Ishikawa (cell line): ENCODE data around the gene CCDC93.

Source experiments
- CEBPB ChIP-seq: IDR thresholded peaks from 2 replicates; pipeline ENCODE4 v1.6.1; 2012
- CREB1 ChIP-seq: IDR thresholded peaks from 2 replicates; pipeline ENCODE4 v1.6.1; 2012; ENCODE audit warnings: low read depth
- EGR1 ChIP-seq: IDR thresholded peaks from 2 replicates; pipeline ENCODE4 v1.6.1; 2012
- EP300 ChIP-seq: IDR thresholded peaks from 2 replicates; pipeline ENCODE4 v1.6.1; 2012; ENCODE audit warnings: borderline replicate concordance
- FOXM1 ChIP-seq: IDR thresholded peaks from 2 replicates; pipeline ENCODE4 v1.6.1; 2012; ENCODE audit warnings: low read depth, borderline replicate concordance
- NFIC ChIP-seq: IDR thresholded peaks from 2 replicates; pipeline ENCODE4 v1.6.1; 2012
- RAD21 ChIP-seq: IDR thresholded peaks from 2 replicates; pipeline ENCODE4 v1.6.1; 2012; ENCODE audit warnings: low read depth
- TAF1 ChIP-seq: IDR thresholded peaks from 2 replicates; pipeline ENCODE4 v1.6.1; 2012; ENCODE audit warnings: low read depth, mild to moderate bottlenecking
- TCF12 ChIP-seq: IDR thresholded peaks from 2 replicates; pipeline ENCODE4 v1.6.1; 2012; ENCODE audit warnings: low read depth
- TEAD4 ChIP-seq: IDR thresholded peaks from 2 replicates; pipeline ENCODE4 v1.6.1; 2012
- YY1 ChIP-seq: IDR thresholded peaks from 2 replicates; pipeline ENCODE4 v1.6.1; 2012; ENCODE audit warnings: low read depth
- ZBTB7A ChIP-seq: IDR thresholded peaks from 2 replicates; pipeline ENCODE4 v1.6.1; 2012; ENCODE audit warnings: low read depth
- TF ChIP-seq, protein P1 (sequence below): IDR thresholded peaks from 2 replicates; pipeline ENCODE4 v1.6.1; 2012
- TF ChIP-seq, protein P2 (sequence below): IDR thresholded peaks from 2 replicates; pipeline ENCODE4 v1.6.1; 2012
- TF ChIP-seq, protein P3 (sequence below): IDR thresholded peaks from 2 replicates; pipeline ENCODE4 v1.6.1; 2012; ENCODE audit warnings: low read depth, mild to moderate bottlenecking

CCDC93 gene

DNA sequence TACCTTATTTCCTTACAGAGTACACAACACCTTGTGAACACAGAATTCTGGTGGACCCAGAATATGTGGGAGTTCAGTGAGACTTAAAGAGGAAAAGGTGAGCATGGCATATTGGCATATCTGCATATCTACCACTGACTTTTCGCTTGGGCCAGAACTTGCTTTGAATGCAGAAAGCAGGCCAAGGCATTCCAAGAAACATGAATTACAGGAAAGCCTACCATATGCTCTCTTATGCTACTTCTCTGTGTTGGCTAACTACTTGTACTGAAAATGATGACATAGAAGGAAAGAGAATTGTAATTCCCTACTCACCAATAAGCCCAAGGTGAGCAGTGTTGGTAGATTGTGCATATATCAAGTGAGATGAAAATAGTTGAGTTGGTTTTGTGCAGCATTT is 31.4 kb upstream of the CCDC93 start:
- no peak for TF ChIP-seq CREB1
- TF ChIP-seq NFIC = no peak
- TF ChIP-seq ZBTB7A = no peak
- TF ChIP-seq RAD21 = no peak
- TF ChIP-seq, protein P1, sequence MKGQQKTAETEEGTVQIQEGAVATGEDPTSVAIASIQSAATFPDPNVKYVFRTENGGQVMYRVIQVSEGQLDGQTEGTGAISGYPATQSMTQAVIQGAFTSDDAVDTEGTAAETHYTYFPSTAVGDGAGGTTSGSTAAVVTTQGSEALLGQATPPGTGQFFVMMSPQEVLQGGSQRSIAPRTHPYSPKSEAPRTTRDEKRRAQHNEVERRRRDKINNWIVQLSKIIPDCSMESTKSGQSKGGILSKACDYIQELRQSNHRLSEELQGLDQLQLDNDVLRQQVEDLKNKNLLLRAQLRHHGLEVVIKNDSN = no peak
- no peak for TF ChIP-seq TEAD4
- no peak for TF ChIP-seq TCF12
- no peak for TF ChIP-seq TAF1
- TF ChIP-seq YY1 = no peak
- no peak for TF ChIP-seq EP300
- no peak for TF ChIP-seq CEBPB
- no peak for TF ChIP-seq EGR1
- TF ChIP-seq, protein P2, sequence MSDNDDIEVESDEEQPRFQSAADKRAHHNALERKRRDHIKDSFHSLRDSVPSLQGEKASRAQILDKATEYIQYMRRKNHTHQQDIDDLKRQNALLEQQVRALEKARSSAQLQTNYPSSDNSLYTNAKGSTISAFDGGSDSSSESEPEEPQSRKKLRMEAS = no peak
- TF ChIP-seq, protein P3, sequence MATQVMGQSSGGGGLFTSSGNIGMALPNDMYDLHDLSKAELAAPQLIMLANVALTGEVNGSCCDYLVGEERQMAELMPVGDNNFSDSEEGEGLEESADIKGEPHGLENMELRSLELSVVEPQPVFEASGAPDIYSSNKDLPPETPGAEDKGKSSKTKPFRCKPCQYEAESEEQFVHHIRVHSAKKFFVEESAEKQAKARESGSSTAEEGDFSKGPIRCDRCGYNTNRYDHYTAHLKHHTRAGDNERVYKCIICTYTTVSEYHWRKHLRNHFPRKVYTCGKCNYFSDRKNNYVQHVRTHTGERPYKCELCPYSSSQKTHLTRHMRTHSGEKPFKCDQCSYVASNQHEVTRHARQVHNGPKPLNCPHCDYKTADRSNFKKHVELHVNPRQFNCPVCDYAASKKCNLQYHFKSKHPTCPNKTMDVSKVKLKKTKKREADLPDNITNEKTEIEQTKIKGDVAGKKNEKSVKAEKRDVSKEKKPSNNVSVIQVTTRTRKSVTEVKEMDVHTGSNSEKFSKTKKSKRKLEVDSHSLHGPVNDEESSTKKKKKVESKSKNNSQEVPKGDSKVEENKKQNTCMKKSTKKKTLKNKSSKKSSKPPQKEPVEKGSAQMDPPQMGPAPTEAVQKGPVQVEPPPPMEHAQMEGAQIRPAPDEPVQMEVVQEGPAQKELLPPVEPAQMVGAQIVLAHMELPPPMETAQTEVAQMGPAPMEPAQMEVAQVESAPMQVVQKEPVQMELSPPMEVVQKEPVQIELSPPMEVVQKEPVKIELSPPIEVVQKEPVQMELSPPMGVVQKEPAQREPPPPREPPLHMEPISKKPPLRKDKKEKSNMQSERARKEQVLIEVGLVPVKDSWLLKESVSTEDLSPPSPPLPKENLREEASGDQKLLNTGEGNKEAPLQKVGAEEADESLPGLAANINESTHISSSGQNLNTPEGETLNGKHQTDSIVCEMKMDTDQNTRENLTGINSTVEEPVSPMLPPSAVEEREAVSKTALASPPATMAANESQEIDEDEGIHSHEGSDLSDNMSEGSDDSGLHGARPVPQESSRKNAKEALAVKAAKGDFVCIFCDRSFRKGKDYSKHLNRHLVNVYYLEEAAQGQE = no peak
- TF ChIP-seq FOXM1 = no peak

DNA sequence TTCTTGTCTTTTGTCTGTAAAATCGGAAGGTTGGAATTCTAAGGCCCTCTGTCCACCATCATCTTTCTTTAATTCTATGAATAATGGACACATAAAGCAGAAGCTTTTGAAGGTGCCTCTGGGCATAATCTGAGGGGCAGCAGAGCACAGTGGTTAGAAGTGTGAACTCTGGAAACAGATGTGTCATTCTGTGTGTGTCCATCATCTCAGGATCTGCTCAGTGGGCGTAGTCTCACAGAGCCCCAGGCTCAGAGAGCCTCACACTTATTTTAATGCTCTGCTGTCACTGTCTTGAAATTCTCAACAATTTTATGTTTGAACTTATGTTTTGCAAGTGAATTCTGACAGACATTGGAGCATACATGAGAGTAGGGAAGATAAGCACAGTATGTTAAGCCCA is 31.0 kb upstream of the CCDC93 start:
- TF ChIP-seq EGR1 (no peak), NFIC (no peak), RAD21 (no peak), TCF12 (no peak), EP300 (no peak), TEAD4 (no peak), YY1 (no peak), ZBTB7A (no peak), CEBPB (no peak), TAF1 (no peak), FOXM1 (no peak), CREB1 (no peak)
- TF ChIP-seq, protein P1 = no peak
- TF ChIP-seq, protein P2 = no peak
- TF ChIP-seq, protein P3 = no peak

DNA sequence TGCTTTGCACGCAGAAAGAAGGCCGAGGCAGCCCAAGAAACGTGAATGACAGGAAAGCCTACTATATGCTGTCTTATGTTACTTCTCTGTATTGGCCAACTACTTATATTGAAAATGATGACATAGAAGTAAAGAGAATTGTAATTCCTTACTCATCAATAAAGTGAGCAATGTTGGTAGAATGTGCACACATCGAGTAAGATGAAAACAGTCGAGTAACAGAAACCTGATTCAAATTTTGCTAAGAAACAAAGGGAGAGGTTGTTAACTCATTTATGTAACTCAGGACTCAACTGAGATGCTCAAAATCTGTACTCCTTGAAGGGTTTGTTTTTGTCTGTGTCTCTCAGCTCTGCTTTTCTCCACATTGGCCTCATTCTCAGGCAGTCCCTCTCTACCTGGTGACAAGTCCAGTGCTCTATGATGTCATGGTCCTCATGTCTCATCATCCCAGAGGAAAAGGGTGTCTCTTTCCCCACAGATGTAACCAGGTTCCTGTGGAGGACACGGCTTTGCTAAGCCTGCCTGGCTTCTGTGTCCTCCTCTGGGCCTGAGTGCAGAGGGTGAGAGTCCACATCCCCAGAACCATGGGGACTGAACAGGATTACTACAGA is 30.3 kb upstream of the CCDC93 start:
- TF ChIP-seq CEBPB = no peak
- TF ChIP-seq EP300 = no peak
- no peak for TF ChIP-seq ZBTB7A
- no peak for TF ChIP-seq TEAD4

DNA sequence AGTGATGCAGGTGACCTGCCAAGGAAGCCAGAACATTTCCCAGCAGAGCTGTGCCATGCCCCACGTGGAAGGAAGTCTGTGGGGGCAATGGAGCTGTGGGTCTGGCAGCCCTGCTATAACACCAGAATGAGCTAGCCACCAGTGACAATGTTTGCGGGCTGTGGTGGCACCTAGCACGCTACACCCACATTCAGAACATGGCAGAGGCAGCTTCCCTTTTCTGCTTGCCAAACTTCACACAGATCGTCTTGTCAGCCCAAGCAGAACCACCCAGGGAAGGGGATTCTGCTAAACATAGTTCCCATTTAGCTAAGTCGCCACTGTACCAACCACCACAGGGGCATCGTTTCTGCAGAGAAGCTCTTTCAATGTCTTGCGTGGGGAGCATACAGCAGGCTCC is 27.0 kb upstream of the CCDC93 start:
- TF ChIP-seq TEAD4 = no peak
- no peak for TF ChIP-seq TCF12
- TF ChIP-seq, protein P3 = no peak
- no peak for TF ChIP-seq CREB1
- TF ChIP-seq NFIC = no peak
